IPS-20b (cell line): ENCODE results near the gene SORCS3.

Source experiments
- H3K27ac ChIP-seq: one replicate; pipeline ENCODE4 v1.5.1; 2013; ENCODE audit warnings: low read length
- H3K27me3 ChIP-seq: 2 replicates; pipeline ENCODE4 v1.6.1; 2013; ENCODE audit warnings: mild to moderate bottlenecking, low read length, inconsistent platforms; ENCODE audit not compliant: insufficient read depth
- H3K36me3 ChIP-seq: 2 replicates; pipeline ENCODE4 v1.6.1; 2013; ENCODE audit warnings: low read depth, mild to moderate bottlenecking, inconsistent platforms, low read length, moderate library complexity; ENCODE audit not compliant: insufficient read depth
- H3K4me1 ChIP-seq: 2 replicates; pipeline ENCODE4 v1.6.1; 2013; ENCODE audit warnings: mild to moderate bottlenecking, control low read depth, inconsistent platforms, low read length, moderate library complexity; ENCODE audit not compliant: insufficient read depth
- H3K4me3 ChIP-seq: 2 replicates; pipeline ENCODE4 v1.5.1; 2013; ENCODE audit warnings: mild to moderate bottlenecking, low read length, inconsistent platforms
- H3K9ac ChIP-seq: 2 replicates; pipeline ENCODE4 v1.6.1; 2013; ENCODE audit warnings: low read depth, mild to moderate bottlenecking, inconsistent platforms, low read length, moderate library complexity
- H3K9me3 ChIP-seq: 2 replicates; pipeline ENCODE4 v1.6.1; 2013; ENCODE audit warnings: mild to moderate bottlenecking, low read depth, low read length, inconsistent platforms; ENCODE audit not compliant: insufficient read depth

Gene SORCS3

GRCh38 chr10:104928734-104929133 lies 287.6 kb downstream of the SORCS3 start:
- Histone ChIP-seq H3K9ac (no peak overlapping the region), H3K4me3 (no peak overlapping the region), H3K36me3 (no peaks in the 10 kb centered on the region), H3K9me3 (no peaks in the 10 kb centered on the region), H3K27ac (no peak overlapping the region), H3K27me3 (no peaks in the 10 kb centered on the region), H3K4me1 (peaks cover 3% of the 10 kb centered on the region; the same call in 1 of the 2 replicates)

DNA sequence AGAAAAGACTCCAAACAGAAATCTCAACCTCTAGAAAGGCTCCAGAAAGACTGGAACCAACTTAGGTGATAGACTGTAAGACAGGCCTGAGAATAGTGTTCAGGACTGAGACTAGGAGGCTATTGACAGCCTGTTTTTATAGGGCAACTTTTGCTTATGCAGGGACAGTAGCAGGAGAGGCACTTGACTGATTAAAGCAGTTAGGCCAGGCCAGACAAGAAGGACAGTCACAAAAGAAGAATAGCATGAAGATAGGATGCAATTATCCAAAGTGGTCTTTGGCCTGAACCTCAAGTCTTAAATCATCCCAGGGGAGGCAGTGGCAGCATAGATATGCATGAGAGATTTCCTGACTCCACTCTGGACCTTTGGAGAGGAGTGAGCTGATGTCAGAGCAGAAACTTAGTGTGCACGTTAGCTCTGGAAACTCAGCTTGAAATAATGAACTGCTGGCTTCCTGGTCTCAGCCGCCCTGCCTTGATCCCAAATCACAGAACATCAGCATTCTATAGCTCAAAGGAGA lies 290.6 kb downstream of the SORCS3 start:
- Histone ChIP-seq H3K4me1 (no peaks in the 10 kb centered on the region), H3K27ac (no peak overlapping the region), H3K9me3 (no peaks in the 10 kb centered on the region)

DNA sequence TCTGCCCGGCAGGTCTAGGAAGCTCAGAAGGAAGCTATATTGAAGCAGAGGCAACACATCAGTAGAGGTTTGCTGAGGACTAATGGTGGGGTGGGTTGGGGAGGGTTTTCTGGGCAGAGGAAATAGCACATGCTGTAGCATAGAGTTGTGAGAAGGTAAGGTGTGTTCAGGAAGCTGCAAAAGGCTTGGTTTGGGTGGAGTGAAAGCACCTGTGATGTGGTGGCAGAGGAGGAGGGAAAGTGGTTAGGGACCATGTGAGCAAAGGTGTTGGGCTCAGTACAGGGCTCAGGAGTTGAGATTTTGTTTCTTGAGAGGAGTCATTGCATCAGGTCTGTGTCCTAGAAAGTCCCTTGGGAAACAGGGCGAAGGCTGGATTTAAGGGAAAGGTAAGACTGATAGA lies 294.6 kb downstream of the SORCS3 start:
- no peaks in the 10 kb centered on the region for H3K36me3 ChIP-seq
- no peaks in the 10 kb centered on the region for H3K27me3 ChIP-seq
- no peak overlapping the region for H3K27ac ChIP-seq
- H3K9me3 ChIP-seq, result no peaks in the 10 kb centered on the region
- H3K4me1 ChIP-seq, result no peaks in the 10 kb centered on the region
- no peak overlapping the region for H3K9ac ChIP-seq
- H3K4me3 ChIP-seq, result no peak overlapping the region

More for the DNA sequence above, 290.6 kb downstream of the SORCS3 start:
- no peak overlapping the region for H3K9ac ChIP-seq
- H3K27me3 ChIP-seq, result no peaks in the 10 kb centered on the region
- H3K4me3 ChIP-seq, result no peak overlapping the region
- no peaks in the 10 kb centered on the region for H3K36me3 ChIP-seq

- Histone ChIP-seq H3K4me1 (no peaks in the 10 kb centered on the region), H3K4me3 (no peak overlapping the region), H3K36me3 (no peaks in the 10 kb centered on the region), H3K27ac (no peak overlapping the region), H3K9ac (no peak overlapping the region), H3K27me3 (no peaks in the 10 kb centered on the region), H3K9me3 (no peaks in the 10 kb centered on the region)
Observed at GRCh38 chr10:104937567-104937966, 296.5 kb downstream of the SORCS3 start.

DNA sequence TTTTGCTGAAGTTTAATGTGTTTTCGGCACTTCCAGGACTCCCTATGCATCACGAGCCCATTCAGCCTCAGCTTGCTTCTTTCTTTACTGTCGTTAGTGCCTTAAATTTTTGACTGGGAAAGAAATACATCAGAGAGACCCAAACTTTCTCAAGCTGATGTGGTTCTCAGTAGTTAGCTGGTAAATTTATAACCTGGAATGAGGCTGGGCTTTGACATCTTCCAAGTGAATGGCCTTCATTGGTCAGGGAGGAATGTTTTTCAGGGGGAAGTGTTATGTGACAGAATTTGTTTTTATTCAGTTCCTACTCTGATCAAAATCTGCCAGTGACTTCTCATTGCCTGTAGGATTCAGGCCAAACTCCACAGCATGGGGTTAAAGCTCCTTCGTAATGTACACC lies 296.9 kb downstream of the SORCS3 start:
- Histone ChIP-seq H3K9ac (no peak overlapping the region), H3K27me3 (no peaks in the 10 kb centered on the region), H3K27ac (no peak overlapping the region), H3K4me3 (no peak overlapping the region), H3K9me3 (no peaks in the 10 kb centered on the region), H3K36me3 (no peaks in the 10 kb centered on the region), H3K4me1 (no peaks in the 10 kb centered on the region)

DNA sequence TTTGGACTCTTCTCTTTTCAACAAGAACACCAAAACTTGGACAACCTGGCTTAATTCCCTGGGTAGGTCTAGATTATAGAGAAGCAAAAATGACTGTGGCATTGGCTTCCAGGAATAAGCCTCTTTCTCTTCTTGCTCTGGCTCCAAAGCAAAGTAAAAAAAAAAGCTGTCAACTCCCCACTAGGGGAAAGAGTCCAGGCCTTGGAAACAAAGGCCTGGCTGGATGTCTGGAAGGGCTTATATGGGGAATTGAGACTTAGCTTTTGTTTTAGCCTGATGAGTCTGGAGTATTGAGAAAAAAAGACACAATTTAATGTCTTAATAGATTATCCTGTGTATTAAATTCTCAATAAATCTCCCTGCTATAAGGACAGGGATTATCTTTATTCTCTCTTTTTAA lies 300.6 kb downstream of the SORCS3 start:
- H3K4me3 ChIP-seq, result no peak overlapping the region
- no peaks in the 10 kb centered on the region for H3K9me3 ChIP-seq
- no peak overlapping the region for H3K9ac ChIP-seq
- no peaks in the 10 kb centered on the region for H3K4me1 ChIP-seq
- no peaks in the 10 kb centered on the region for H3K36me3 ChIP-seq
- no peaks in the 10 kb centered on the region for H3K27me3 ChIP-seq
- H3K27ac ChIP-seq, result no peak overlapping the region

GRCh38 chr10:104947314-104947713 lies 306.2 kb downstream of the SORCS3 start:
- Histone ChIP-seq H3K36me3 (no peaks in the 10 kb centered on the region), H3K9me3 (no peaks in the 10 kb centered on the region), H3K4me3 (no peak overlapping the region), H3K9ac (no peak overlapping the region), H3K4me1 (no peaks in the 10 kb centered on the region), H3K27ac (no peak overlapping the region), H3K27me3 (no peaks in the 10 kb centered on the region)

GRCh38 chr10:104957178-104957841 lies 316.2 kb downstream of the SORCS3 start:
- Histone ChIP-seq H3K9ac (no peak overlapping the region), H3K4me1 (no peaks in the 10 kb centered on the region), H3K9me3 (no peaks in the 10 kb centered on the region), H3K36me3 (no peaks in the 10 kb centered on the region), H3K4me3 (no peak overlapping the region), H3K27me3 (no peaks in the 10 kb centered on the region), H3K27ac (no peak overlapping the region)

GRCh38 chr10:104966563-104967297 lies 325.6 kb downstream of the SORCS3 start:
- H3K9ac ChIP-seq, result no peak overlapping the region
- H3K36me3 ChIP-seq, result no peaks in the 10 kb centered on the region
- H3K4me3 ChIP-seq, result no peak overlapping the region
- peaks cover 2% of the 10 kb centered on the region; the same call in 1 of the 2 replicates for H3K4me1 ChIP-seq
- H3K9me3 ChIP-seq, result no peaks in the 10 kb centered on the region
- H3K27me3 ChIP-seq, result no peaks in the 10 kb centered on the region
- no peak overlapping the region for H3K27ac ChIP-seq

DNA sequence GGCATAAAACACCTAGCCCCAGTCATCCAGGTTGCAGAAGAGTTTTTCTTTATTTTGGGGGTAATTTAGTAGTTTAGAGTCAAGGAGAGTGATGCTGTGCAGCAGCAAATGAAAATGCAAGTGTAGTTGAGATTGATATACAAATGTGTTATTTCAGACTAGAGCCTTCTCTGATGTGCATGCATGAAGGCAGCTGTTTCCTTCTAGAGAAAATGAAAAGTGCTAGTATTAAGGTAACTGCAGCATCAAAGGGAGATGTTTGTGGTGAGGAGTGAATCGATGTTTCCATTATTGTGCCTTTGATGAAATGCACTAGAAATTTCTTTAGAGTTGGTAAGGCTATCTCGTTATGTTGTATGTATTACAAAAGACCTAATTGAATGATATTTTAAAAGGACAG lies 339.3 kb downstream of the SORCS3 start:
- no peaks in the 10 kb centered on the region for H3K4me1 ChIP-seq
- no peaks in the 10 kb centered on the region for H3K36me3 ChIP-seq
- no peaks in the 10 kb centered on the region for H3K27me3 ChIP-seq
- no peaks in the 10 kb centered on the region for H3K9me3 ChIP-seq
- H3K4me3 ChIP-seq, result no peak overlapping the region
- no peak overlapping the region for H3K9ac ChIP-seq
- no peak overlapping the region for H3K27ac ChIP-seq

- Histone ChIP-seq H3K9ac (no peak overlapping the region), H3K27me3 (no peaks in the 10 kb centered on the region), H3K27ac (no peak overlapping the region), H3K4me1 (no peaks in the 10 kb centered on the region), H3K9me3 (no peaks in the 10 kb centered on the region), H3K36me3 (no peaks in the 10 kb centered on the region), H3K4me3 (no peak overlapping the region)
Observed at GRCh38 chr10:104981995-104982394, 340.9 kb downstream of the SORCS3 start.

GRCh38 chr10:104988686-104989085 lies 347.6 kb downstream of the SORCS3 start:
- Histone ChIP-seq H3K4me3 (no peak overlapping the region), H3K36me3 (no peaks in the 10 kb centered on the region), H3K4me1 (peaks cover 6% of the 10 kb centered on the region; the same call in 1 of the 2 replicates), H3K9ac (no peak overlapping the region), H3K27me3 (no peaks in the 10 kb centered on the region), H3K9me3 (no peaks in the 10 kb centered on the region), H3K27ac (no peak overlapping the region)
